ENCODE data around the gene RYR3.
A peak's percentile ranks its signal among the peaks of the same experiment; 100 is the strongest.

RYR3 gene

DNA sequence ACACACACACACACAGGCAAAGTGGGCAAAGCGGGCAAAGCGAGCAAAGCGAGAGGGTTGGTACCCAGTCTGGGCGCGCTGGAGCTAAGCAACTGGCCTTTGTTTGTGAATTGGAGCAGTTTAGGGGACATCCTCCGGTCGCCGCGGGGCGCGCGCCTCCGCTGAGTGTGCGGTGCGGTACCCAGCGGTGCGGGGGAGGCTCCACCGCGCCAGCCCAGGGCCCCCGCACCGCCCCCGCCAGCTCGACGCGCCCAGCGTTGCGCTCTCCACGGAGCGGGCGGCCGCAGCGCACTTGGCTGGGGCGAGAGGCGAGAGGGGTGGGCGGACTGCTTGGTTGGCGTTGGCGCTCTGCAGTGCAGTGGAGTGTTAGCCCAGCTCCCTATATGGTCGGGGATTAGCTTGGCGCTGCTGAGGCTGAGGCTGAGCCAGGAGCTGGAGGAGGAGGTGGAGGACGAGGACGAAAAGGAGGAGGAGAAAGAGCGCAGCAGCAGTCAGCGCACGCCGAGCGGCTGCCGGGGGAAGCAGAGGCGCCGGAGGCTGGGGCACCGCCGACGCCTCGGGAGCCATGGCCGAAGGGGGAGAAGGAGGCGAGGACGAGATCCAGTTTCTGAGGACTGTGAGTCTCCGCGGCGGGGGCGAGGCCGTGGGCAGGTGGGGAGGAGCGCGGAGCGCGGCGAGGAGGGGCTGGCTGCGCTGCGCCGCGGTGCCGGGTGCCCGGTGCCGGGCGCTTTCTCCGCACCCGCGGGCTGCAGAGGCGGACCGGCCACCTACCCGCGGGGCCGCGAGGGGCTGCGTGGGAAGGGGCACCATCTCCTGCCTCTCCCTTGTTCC, at the start of gene RYR3:
Gene RYR3 (plus strand): TSS at position 487 of the 831 bp plus-strand sequence. CDS start 79 bp downstream, at position 566.
- DNase-seq (ENCODE audit: low spot score) = no peak

DNA sequence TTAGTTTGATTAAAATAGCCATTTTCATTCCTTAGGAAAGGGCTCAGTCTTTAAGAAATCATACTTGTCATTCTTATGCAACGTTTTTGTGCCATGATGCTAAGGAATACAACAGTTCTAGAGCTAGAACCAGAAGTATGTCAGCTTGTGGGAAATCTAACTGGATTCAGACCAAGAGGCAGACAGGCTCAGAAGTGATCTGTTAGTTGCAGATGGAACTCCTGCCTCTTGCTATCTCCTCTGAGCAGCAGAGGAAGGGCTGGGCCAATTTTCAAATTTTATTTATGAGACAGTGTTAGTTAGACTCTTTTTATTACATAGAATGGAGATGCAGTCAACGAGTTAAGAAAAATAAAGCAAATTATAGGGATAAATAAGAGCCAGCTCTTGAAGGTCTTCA, 48.5 kb upstream of the RYR3 start:
- DNase-seq (ENCODE audit: low spot score) = no peak

DNA sequence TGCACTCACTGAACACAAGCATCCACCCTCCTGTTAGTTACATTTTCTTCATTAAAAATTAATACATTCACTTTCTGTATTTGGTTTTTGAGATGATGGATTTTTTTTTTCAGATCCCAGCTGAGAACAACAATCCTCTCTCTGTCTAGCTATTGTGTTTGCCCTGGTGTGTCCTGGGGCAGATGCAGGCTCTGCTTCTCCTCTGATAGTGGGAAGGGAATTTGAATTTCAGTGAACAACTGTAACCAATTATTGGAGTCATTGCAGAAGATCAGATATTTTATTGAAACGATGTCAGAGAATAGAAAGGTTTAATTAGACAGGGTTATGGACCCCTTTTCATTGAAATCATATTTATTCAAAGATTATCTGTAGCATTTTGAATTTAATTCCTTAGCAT, 33.1 kb upstream of the RYR3 start:
- no peak for DNase-seq (ENCODE audit: low spot score)

DNA sequence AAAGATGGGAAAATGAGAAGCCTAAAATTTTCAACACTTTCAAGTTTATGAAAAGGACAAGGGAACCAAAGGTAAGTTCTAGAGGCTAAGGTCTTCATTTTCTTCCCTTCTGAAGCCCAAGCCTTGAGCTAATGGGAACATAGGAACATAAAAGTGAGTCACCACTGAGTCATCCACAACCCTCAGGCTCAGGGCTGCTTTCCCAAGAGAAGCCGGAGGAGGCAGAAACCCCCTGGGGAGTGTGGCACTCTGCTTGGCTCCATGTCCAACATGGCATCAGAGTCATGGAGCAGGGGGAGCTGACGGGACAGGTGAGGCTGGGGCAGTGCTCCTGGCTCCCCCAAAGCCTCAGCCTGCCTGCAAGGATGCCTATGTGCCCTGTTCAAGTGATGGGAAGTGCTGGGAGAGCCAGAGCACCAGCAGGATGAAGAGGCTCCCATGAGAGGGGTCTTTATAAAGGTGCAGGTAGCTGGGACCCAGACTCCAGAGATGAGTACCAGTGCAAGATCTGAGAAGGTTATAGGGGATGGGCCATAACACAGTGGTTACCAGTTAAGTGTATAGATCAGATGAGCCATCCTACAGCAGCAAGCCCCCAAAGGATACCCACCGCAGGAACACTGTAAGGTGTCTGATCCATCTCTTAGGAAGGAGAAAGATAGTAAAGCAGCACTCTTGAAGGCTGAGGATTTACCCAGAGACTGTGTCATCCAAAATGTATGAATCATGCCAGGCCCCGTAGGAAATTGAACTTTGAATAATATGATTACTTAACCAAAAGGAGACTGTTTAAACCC, 31.8 kb upstream of the RYR3 start:
- DNase-seq (ENCODE audit: low spot score) = peak; percentile 81

DNA sequence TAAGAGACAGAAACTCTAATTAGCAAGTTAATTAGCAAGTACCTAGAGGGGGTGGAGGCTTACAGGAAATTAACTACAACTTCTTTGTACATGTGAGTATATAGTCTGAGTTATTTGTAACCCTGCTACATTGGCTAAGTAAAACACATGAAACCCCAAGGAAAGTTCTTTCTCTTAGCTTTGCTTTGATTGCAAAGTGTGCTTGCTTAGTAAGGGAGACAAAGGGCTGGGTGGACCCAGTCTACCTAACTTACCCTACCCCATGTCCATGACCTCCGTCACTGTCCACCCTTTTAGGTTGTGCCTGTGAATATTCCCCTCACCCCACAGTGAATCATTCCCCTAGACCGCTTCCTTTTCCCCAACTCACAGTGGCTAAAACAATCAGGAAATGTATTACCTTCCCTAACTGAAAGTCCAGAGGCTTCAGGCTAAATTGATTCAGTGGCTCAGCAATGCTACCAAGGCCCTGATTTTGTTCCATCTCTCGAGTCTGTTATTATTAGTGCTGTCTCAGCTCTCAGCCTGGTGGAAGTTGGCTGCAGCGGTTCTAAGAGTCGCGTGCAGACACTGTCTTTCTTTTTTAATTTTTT, 31.1 kb upstream of the RYR3 start:
- DNase-seq (ENCODE audit: low spot score) = no peak

DNA sequence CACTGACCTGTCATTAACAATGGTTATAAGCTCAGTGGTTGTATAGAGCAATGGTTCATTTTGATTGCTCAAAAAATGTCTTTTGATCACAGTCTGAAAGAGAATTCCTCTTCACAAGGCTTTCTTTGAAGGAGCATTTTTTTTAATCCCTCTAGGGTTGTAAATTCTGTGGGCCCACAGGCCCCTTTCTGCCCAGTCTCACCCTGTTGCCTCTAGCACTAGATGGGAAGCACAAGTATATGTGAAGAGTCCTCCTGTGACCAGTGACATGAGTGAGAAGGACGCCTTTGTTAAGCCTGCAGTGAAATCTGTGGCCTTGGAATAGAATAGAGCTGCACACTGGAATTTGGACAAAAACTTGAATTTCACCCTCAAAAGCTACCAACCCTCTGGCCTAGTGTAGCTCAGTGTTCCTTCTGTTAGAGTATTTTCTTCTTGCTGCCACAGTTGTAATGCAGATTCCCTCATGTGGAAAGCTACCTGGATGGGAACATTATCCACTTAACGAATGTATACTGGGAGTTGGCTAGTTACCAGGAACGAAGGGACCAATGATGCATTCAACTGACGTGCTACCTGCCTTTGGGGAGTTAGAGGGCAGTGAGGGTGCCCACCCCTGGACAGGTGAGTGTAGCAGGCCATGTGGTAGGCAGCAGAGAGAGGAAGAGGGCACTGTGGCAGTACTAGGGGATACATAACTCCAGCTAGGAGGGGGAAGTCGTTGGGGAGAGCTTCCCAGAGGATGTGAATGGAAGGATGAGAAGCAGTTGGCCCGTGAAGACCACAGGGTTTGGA, 28.3 kb upstream of the RYR3 start:
- no peak for DNase-seq (ENCODE audit: low spot score)

DNA sequence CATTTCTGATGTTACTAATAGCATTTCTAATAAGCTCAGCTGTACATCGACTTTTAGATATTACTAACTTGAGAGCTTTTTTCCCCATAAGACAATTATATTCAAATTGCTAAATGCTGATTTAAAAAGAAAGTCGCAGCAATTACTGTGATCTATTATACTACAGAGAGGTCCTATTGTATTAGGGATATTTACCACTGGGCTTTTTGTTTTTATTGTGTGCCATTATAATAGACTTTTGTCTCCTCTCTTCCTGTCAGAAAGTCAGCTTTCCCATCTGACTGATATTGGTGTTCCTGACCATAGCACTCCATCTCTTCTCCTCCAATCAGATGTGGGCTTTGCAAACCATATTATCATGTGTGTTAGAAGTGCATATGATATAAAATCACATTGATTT, 27.2 kb upstream of the RYR3 start:
- DNase-seq (ENCODE audit: low spot score) = no peak

DNA sequence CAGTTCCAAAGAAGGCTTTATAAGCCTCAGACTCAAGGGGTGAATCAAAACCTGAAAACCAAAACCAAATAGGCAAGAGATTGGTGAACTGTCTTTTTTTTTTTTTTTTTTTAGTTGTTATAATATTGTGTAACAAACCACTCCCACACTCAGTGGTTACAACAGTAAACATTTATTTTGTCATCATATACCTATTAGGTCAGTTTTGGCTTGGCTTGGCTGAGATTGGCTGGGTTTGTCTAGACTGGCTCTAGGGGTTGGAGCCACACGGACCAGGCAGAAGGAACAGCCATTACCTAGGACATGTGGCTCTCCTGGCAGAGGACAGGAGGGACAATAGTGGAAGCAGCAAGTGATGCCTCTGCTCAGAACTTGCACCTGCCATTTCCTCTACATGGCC, 26.4 kb upstream of the RYR3 start:
- no peak for DNase-seq (ENCODE audit: low spot score)

DNA sequence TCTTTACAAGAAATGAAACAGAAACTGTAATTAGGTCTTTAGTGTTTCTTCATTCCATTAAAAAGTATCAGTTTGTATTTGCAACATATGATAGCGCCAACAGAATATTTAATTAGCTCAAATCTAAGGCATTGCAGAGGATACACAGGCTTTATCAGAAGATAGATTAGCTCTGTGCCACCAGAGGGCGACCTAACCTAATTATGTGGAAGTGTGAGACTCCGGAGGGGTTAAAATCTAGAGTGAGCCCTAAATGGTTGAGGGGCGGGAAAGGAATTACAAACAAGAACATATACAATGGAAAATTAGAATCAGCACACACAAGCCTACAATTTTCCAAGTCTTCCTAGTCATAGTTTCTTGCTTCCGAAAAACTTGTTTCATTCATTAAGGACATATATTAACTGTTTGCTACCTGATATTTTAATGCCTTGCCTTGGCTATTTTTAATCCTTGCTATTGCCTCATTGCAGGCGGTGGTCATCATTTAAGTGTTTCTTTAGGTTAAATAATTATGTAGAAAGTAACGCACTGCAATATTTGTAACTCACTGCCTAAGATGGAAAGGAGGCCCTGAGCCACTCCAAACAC, 18.0 kb upstream of the RYR3 start:
- DNase-seq (ENCODE audit: low spot score) = peak; percentile 56

DNA sequence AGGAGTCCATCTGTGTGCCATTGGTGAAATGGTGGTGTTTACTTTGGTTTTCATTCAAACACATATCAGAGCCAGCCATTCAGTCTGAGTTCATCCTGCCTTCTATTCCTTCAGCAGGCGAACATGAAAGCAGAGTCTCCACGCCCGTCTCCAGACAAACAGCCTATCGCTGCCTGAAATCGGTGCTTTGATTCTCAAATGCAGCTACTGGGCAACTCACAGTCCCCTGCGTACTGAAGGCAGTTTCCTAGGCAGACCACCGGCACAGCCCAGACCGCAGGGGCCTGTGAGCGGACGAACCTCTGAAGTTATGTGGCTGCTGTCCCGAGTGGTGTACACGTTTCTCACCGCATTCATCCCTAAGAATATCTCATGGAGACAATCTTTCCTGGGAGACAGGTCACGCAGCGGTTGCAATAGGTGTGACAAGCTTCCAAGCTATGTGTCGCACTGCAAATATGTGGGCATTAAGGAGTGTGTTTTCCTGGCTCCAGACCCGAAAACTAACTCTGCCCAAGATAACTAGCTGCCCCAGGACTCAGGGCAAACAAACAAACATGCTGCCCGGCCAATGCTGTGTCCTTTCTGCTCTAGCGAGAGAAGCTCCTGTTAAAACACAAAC, 16.9 kb upstream of the RYR3 start:
- no peak for DNase-seq (ENCODE audit: low spot score)

DNA sequence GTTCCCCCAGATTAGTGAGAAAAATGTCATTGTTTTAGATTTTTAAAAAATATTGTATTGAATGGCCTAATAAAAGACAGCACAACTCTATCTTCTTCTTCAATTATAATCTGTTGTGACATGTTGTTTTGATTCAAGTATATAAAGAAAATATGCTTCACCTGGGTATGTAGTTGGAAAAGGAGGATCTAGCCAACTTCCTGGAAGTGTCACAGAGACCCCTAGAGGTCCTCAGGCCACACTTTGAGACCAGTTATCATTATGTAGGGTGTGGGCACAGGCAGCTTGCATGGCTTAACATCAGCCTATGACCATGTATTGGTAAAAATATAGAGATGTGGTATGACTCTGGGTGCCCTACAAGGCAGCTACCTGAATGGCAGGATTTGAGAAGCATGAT, 14.7 kb upstream of the RYR3 start:
- no peak for DNase-seq (ENCODE audit: low spot score)

DNA sequence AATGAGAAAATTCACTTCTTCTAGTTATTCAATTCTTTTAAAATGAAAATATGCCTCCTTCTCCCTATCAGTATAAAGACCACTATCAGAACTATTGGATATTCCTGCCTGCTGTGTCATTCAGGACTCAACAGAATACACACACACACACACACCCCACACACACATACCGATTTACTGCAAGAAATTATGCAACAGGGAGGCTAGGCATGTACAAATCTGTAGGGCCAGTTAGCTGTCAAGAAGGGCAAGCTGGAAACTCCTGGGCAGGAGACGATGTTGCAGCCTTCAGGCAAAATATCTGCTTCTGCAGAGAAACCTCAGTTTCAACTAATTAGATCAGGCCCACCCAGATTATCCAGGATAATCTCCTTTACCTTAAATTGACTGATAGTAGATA, 13.9 kb upstream of the RYR3 start:
- no peak for DNase-seq (ENCODE audit: low spot score)

DNA sequence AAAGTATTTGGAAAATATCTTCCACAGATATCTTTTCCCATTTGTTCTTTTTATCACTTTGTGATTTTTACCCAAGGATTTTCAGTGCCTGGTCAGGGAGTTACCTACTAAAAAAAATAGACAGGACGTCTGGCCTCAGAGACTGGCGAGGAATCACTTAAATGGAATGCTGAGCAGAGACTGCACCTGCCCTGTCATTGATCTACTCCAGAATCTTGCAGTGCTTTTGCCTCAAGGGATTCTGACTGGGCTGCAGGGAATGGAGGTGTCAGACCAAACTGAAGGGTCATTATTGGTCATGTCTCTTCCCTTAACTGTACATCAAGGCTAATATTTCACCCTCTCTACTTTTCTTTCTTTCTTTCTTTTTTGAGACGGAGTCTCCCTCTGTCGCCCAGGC, 12.1 kb upstream of the RYR3 start:
- DNase-seq (ENCODE audit: low spot score) = no peak

DNA sequence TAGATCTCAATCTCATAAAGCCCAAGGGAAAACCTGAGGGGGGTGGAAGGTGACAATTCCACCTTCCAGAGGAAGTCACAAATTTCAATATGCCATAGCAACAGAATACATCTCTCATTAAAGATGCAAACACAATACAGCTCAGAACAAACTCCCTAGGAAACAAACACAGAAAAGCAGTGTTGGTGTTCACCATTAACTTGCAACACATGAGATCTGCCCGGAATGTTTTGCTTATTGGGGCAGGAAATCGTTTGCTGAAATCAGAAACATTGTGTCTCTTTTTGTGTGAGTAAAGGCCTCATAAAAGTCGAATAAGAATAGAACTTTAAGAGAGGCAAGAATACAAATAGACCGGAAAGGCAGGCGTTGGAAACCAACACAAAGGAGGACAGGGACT, 5.8 kb upstream of the RYR3 start:
- DNase-seq (ENCODE audit: low spot score) = no peak

DNA sequence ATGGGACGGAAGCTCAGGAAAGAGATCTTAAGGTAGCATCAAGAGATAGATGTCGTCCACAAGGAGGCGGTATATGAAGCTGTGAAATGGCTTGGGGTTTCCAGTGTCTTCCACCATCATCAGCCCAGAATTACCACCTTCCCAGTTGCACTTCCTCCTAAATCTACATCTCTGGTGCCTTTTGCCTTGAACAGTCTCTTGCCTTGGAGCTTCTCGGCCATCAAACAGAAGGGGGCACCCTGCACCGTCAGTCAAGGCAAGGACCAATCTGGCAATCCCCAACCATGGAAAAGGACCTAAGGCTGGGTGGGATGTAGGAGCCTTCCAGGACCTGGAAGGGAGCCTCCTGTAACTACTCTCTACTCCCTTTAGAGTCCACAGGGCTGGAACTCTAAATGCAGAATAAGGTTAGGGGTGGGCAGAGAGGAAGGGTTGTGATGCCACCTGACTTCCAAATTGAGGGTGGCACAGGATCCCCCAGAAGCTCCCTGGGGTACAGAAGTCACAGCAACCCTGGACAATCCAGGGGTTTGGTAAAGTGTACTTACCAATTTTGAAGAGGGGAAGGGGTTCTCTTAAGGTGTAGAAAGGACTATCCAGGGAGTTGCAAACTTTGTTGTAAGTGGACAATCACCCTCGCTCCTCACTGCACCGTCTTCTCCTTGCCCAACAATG, 1.0 kb upstream of the RYR3 start:
- no peak for DNase-seq (ENCODE audit: low spot score)

DNA sequence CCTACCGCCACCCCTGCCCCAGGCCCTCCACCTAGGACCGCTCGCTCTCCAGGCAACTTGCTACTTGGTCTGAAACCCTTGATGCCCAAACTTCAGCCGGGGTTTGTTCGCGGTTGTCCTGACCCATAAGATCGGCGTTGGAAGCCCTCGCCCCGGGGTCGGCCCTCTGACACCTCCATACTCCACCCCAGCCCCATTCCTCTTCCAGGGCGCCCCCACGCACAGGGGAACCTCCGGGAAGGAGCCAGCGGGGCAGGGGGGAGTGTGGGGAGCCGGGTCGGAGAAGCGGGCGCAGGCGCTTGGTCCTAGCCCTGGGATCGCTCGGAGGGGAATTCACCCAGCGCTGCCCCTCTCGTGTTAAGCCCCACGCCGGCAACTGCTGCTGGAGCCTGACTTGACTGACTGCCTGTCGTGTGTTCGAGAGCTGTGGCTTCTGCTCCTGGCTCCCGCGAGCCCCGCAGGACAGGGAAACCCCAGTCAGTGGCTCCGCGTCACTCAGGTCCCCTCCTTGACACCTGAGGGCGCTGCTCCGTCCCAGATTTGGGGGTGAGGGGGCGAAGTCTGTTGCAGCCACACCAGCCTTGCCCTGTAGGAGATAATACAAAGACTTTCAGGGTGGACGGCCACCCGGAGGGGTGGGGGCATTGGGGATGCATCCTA, 675 bp downstream of the RYR3 start:
- DNase-seq (ENCODE audit: low spot score) = no peak

DNA sequence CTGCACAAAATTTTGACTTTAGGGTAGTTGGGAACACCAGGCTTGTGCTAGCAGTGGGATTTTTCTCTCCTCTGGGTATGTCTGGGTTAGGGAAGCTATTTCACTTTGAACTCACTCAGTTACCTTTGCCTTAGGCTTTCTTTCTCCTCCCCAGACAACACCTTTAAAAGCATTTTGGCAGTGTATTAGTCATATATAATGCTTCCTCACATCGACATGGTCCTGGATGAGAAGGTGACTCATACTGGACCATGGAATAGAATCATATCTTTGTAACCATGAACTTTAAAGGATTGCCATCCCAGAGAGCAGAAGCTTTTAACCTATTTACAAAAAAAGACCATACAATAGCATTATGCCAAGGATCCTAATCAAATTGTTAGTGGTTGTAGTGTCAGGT, 2.7 kb downstream of the RYR3 start:
- DNase-seq (ENCODE audit: low spot score) = no peak

DNA sequence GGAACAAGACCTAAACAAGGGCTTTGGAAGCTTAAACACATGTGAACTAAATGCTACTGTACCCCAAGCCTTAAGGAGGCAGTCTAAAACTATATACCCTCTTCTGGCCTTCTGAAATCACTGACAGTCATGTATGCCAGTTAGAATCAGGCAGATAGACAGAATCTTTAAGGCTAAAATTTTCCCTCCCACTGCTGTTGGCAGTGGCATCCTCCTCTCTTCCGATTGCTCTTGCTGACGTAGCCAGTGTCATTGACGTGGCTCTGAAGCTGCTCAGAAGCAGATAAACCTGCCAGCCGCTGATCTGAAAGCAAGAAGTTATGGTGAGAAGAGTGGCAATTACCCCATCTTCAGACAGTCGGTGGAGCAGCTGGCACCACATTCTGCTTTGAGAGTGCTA, 3.3 kb downstream of the RYR3 start:
- DNase-seq (ENCODE audit: low spot score) = no peak

DNA sequence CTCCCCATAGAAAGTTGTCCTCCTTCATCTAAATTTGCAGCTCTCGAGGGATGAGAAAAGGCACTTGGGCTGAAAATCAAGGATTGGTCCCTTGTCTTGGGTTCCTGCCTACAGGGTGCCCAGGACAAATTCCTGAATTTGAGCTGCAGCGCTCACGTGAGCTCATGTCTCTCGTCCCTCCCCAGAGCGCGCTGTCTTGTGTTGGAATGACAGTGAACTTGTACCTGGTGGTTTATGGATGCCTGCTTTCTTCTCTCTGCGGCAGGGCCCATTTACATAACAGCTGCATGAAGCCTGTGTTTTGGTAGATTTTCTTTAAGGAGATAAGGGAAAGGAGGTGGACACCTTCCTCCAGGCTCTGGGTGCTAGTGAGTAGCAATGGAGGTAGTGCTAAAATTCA, 4.3 kb downstream of the RYR3 start:
- no peak for DNase-seq (ENCODE audit: low spot score)

DNA sequence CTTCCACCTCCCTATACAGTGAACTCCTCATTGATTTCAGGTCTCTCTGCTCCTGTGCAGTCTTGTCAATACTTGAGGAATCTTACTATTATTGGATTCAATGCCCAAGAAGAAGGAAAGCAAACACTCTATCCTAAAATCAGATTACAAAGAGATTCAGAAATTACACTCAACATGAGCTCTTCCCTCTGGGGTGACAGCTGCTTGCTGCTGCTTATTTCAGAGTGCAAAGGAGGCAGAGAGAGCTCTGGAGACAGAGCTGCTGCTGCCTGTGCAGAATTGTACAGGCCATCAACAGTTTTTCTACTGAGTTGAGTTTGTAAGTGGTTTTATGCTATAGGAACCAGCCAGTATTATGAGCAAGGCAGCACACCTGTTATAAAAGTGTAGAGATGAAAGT, 7.1 kb downstream of the RYR3 start:
- DNase-seq (ENCODE audit: low spot score) = no peak

Measured in AG08395 (cell line).